ENCODE results near the gene FAHD2A.
"Not testable (repeated sequence)": the region's sequence is repeated elsewhere in the genome, so short reads cannot be mapped to it uniquely, and the experiment has no call there.

Gene FAHD2A

DNA sequence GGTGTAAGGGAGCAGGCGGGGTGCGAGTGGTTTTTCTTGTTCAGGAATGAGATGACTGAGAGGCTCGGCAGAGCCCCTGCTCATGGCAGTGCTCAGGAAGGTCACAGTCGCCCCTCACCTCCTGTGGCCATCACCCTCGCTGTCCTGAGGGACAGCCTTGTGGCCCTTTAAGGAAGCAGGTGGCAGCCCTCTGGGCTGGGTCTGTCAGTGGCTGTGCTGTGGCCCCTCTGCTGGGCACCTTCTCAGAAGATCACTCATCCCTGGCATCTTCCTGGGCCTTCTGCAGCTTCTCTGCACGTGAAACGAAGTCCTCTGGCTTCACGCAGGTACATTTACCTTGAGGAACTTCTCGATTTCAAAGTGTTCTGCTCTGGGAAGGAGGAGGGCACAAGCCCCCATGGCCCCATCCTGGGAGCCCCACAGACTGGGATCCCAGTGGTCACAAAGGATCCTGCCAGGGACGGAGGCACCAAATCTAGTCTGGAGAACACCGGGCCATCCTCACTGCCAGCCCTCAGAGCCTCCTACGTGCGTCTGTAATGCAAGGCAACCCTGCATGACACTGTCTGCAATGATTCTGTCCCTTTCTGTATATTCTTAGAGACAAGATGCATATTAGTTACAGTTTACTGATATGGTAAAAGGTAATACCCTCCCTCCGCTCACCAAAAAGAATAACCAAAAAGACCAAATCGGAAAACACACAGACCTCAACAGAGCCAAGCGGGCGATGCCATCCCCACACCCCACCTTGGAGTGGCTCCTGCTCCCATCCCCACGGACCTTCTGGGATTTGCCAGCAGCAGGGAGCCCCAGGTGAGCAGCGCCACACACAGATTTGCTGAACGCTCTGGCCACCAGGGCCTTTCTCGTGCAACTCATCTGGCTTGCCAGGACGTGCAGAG, 25.9 kb upstream of the FAHD2A start:
- no peak for DNase-seq

DNA sequence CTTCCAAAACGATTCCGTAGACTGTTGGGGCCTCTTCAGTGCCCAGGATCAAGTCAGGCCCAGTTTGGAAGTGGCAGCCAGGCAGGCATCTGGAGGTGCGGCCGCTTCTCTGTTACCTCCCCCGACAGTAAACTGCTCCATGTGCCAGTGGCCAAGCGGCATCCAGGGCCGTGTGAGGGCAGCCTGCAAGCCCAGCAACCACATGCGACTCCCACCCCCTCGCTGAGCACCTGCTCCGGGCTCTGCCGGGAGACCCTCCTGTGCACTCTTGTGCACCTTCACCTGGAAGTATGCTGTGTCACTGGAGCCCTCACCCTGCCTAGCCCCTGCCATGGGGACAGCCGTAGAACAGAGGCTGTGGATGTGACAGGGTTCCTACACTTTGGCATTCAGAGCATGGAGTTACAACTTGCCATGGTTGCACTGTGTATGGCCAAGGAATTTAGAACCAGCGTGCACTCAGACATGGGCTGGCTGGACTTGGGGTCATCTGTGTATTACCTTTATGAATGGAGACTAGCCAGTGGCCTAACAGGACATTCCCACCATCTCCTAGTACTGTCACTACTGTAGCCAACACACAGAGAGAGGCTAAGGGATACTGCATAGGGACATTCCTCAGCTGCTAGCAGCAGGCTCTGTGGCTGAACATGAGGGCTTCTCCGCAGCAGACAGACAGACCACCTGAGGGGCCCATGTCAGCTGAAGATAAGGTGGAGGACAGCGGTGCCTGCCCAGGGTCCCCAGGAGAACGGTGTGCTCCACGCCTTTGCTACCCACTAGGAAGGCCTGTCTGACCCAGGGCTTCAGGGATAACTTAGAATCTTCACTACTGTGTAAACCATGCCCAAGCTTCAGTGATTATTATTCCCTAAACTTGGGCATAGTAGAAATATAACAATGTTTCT, 25.0 kb upstream of the FAHD2A start:
- no peak for DNase-seq

GRCh38 chr2:95378281-95378680, 24.2 kb upstream of the FAHD2A start:
- DNase-seq = not testable (repeated sequence)

DNA sequence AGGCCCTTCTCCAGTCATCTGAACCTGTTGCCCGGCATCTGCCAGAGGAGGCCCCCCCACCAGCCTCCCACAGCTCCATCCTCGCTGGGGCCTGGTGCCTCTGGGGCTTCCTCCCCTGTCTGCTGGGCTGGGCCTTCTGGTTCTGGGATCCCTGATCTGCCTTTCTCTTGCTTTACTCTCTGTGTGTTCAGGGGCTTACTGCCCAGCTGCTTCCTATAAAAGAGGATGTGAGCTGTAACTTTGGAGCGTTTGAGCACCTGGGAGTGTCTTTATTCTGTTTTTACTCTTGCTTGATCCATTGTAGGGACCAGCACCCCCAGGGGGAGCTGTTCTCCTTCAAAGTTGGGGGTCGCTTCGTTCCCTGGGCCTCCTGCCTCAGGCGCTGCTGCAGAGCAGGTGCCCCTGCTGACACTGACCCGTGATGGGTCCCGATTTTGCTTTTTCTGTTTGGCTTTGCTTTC, 23.1 kb upstream of the FAHD2A start:
- DNase-seq = no peak

DNA sequence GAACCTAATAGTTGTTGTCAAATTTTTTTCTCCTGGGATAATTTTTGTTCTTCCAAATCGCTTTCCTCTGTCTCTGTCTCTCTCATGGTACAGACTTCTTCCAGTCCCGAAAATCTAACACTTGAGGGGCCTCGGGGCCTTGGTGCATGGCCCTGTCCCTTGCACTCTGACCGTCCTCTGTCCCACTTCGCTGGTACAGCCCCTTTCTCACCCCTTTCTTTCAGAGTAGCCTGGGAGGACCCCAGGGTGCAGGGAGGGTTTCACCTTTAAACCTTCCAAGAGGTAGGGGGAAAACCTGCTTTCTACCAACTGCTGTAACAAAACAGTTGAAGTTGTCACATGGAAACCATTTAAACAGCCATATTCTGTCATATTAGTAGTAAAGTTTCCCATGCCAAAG, 22.2 kb upstream of the FAHD2A start:
- DNase-seq = no peak

GRCh38 chr2:95380731-95381130, 21.8 kb upstream of the FAHD2A start:
- DNase-seq = no peak

DNA sequence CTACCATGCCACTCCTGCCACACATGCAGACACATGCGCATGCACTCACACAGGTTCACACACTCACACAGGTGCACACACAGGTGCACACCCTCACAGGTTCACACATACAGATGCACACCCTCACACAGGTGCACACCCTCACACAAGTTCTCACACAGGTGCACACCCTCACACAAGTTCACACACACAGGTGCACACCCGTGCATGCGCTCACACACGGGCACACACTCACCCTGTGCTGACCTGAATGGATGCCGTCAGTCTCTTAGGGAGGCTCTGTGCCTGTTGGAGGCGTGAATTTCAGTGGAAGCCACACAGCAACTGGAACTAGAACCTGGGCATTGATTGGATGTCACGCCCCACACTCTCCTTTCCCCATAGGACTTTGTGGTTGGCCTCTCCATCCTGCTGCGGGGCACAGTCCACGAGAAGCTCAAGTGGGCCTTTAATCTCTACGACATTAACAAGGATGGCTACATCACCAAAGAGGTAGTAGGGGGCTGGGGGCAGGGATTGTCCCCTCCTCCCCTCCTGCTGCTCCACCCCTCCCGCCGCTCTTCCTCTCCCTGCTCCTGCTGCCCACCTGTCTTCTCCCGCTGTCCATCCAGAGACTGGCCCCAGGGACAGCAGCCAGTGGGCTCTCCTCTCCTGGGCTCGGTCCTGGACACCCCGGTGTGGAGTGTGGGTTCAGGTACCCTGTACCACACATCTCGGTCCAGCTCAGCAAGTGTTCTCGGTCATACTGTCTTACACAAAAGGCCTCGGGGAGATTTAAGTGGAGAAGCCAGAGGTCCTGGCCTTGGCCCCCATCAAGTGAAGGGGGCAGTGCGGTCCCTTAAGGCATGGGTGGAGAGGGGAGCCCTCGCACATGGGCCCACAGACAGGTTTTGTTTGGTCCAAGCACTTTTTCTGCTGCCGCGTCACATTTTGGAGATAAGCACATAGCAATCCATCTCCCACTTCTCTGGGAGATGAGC, 21.0 kb upstream of the FAHD2A start:
- DNase-seq = no peak

- no peak for DNase-seq
These were observed 20.3 kb upstream of the FAHD2A start for GRCh38 chr2:95382192-95382591.

DNA sequence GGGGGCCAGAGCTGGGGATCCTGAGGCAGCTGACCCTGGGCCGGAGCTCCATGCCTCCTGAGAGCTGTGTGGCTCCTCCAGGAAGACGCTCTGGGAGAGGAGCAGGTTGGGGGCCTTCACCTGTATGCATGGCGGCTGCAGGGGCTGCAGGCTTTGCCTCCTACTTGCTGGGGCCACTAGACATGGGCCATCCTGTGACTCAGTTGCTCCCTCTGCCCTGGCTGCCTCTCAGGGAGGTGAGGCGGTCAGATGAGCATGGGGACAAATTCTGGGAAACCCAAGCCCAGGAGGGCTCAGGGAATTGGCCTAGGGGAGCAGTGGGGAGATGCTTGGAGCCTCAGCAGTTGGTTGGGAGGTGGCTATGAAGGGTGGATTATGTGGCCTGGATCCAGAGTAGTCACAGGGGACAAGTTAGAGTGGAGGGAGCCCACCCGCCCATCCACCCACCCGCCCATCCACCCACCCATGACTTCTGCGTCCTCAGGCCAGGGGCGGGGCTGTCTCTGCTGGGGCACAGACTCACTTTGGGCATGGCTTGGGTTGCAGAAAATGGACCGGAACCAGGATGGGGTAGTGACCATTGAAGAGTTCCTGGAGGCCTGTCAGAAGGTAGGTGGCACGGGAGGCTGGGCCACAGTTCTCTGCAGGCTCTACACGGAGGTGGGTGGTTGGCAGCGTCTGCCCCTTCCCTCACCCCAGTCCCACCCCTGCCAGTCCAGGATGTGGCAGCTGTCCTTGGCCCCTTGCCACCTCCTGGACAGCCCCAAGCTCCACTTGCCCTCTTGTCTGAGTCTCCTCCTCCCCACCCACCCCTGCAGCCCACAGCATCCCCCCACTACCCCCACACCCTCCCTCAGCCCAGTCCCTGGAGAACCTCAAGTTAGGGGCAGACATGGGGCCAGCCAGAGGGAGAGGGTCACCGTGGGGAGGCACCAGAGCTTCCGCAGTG, 19.5 kb upstream of the FAHD2A start:
- no peak for DNase-seq

GRCh38 chr2:95383635-95384027, 18.9 kb upstream of the FAHD2A start:
- DNase-seq = no peak

DNA sequence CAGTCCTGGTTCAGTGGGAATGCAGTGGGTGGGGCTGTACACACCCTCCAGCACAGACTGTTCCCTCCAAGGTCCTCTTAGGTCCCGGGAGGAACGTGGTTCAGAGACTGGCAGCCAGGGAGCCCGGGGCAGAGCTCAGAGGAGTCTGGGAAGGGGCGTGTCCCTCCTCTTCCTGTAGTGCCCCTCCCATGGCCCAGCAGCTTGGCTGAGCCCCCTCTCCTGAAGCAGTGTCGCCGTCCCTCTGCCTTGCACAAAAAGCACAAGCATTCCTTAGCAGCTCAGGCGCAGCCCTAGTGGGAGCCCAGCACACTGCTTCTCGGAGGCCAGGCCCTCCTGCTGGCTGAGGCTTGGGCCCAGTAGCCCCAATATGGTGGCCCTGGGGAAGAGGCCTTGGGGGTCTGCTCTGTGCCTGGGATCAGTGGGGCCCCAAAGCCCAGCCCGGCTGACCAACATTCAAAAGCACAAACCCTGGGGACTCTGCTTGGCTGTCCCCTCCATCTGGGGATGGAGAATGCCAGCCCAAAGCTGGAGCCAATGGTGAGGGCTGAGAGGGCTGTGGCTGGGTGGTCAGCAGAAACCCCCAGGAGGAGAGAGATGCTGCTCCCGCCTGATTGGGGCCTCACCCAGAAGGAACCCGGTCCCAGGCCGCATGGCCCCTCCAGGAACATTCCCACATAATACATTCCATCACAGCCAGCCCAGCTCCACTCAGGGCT, 17.5 kb upstream of the FAHD2A start:
- DNase-seq = no peak

DNA sequence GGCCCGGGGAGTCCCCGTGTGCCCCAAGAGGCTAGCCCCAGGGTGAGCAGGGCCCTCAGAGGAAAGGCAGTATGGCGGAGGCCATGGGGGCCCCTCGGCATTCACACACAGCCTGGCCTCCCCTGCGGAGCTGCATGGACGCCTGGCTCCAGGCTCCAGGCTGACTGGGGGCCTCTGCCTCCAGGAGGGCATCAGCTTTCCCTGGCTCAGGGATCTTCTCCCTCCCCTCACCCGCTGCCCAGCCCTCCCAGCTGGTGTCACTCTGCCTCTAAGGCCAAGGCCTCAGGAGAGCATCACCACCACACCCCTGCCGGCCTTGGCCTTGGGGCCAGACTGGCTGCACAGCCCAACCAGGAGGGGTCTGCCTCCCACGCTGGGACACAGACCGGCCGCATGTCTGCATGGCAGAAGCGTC, 16.9 kb upstream of the FAHD2A start:
- DNase-seq = no peak

- no peak for DNase-seq
These were observed 16.5 kb upstream of the FAHD2A start for GRCh38 chr2:95386031-95386430.

- DNase-seq = no peak
These were observed 15.2 kb upstream of the FAHD2A start for GRCh38 chr2:95387358-95387757.

DNA sequence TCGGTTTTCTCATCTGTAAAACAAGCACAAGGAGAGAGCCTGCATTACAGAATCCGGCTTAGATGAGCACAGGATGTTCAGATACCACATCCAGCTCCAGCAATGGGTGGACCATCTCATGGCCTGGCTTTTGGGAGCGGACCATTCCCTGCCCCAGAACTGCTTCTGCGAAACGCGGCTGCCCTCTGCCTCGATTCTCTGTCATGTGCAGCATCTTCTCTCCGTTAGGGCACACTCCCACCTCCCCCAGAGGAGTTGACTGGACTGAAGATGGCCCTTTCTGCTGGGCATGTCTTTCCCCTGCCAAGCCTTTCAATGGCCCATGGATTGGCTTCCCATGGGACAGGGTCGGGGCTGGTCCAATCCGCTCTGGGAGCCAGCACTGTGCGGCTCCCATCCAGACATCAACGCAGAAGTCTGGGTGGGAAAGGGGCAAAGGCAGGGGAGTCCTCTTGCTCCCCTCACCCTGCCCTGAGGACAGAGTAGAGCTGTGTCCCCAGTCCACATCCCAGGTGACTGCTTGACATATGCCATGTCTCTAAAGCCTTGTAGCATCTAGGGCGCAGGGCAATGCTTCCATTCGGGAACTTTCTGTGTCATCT, 14.3 kb upstream of the FAHD2A start:
- DNase-seq = no peak

GRCh38 chr2:95388856-95389244, 13.7 kb upstream of the FAHD2A start:
- DNase-seq = no peak

GRCh38 chr2:95389245-95390119, 13.0 kb upstream of the FAHD2A start:
- DNase-seq = peak; percentile 42

DNA sequence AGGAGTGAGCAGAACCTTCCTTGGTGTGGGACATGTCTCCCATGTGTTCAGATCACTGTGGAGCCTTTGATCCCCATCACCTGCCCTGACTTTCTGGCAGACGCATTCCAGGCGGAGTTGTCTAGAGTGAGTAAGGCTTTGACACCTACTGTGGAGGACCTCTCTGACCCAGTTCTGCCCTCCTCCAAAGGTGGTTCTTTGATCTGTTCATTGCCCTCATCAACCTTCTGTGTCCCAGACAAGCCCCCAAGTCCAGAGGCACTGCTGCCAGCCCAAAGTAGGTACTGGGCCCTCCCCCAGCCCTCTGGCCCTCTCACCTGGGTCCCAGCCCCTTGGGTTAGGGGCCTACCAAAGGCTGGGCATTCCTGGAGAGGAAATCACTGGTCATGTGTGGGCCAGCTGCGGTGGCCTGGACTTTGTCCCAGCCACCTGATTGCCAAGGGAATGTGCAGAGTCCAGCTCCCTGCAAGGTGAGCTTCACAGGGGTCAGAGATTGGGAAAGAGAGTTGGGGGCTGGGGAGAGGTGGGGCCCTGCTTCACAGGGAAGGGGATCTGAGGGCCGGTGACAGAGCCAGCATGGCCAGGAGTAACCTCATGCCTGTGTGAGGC, 12.1 kb upstream of the FAHD2A start:
- DNase-seq = no peak

- DNase-seq = no peak
These were observed 11.6 kb upstream of the FAHD2A start for GRCh38 chr2:95390881-95391321.
